ENCODE measurements around the gene KCND1.

Gene KCND1

GRCh38 chrX:48971249-48972219 is at the start of gene KCND1 (continued):
- TF ChIP-seq ZNF280C (tag by site-specific recombination; IDR thresholded peaks at IDR 0.05) (no peak), YY2 (tag by site-specific recombination; IDR thresholded peaks at IDR 0.05) (no peak), BCL11B (tag by site-specific recombination; IDR thresholded peaks at IDR 0.05; ENCODE audit: low read depth) (no peak), ZNF843 (tag by site-specific recombination; IDR thresholded peaks at IDR 0.05) (no peak), ZNF140 (tag by site-specific recombination; IDR thresholded peaks at IDR 0.05) (no peak), ZNF174 (tag by site-specific recombination; IDR thresholded peaks at IDR 0.05) (no peak), ZNF302 (tag by site-specific recombination; IDR thresholded peaks at IDR 0.05; ENCODE audit: low read depth) (no peak), ZNF394 (tag by site-specific recombination; IDR thresholded peaks at IDR 0.05; ENCODE audit: borderline replicate concordance) (no peak), ZNF18 (tag by site-specific recombination; IDR thresholded peaks at IDR 0.05) (no peak), ZNF513 (tag by site-specific recombination; IDR thresholded peaks at IDR 0.05) (no peak), ZNF449 (tag by site-specific recombination; IDR thresholded peaks at IDR 0.05) (no peak), ZNF354C (tag by site-specific recombination; IDR thresholded peaks at IDR 0.05; ENCODE audit: borderline replicate concordance, low read depth) (no peak), ZNF121 (tag by site-specific recombination; IDR thresholded peaks at IDR 0.05) (no peak), ZNF311 (tag by site-specific recombination; IDR thresholded peaks at IDR 0.05; ENCODE audit: borderline replicate concordance) (no peak), KLF9 (tag by site-specific recombination; IDR thresholded peaks at IDR 0.05; ENCODE audit: low read depth) (no peak), ZSCAN5A (tag by site-specific recombination; IDR thresholded peaks at IDR 0.05) (no peak), ZNF830 (tag by site-specific recombination; IDR thresholded peaks at IDR 0.05; ENCODE audit: low read depth) (no peak), ZBTB17 (tag by site-specific recombination; IDR thresholded peaks at IDR 0.05) (peak; percentile 38), KLF17 (tag by site-specific recombination; IDR thresholded peaks at IDR 0.05) (peak; percentile 63; the same call in 1 of the 2 replicates), ZNF561 (tag by site-specific recombination; IDR thresholded peaks at IDR 0.05; ENCODE audit: borderline replicate concordance) (no peak), GLI2 (tag by site-specific recombination; IDR thresholded peaks at IDR 0.05; ENCODE audit: borderline replicate concordance, low read depth) (no peak), PRDM10 (tag by site-specific recombination; IDR thresholded peaks at IDR 0.05) (no peak), ZBTB8A (tag by site-specific recombination; IDR thresholded peaks at IDR 0.05) (no peak), ZNF670 (tag by site-specific recombination; IDR thresholded peaks at IDR 0.05; ENCODE audit: low read depth) (no peak), ZNF791 (tag by site-specific recombination; IDR thresholded peaks at IDR 0.05) (no peak)

Data from HEK293 (cell line).